H9 (cell line): ENCODE results near the gene FOLR3. TPM values are rescaled to one million over a fixed set of nuclear protein-coding genes. Genes with fewer than 3 reads are reported as not detected.

Experiments used
- DNase-seq: peaks from one replicate; pipeline ENCODE4 v3.0.0-alpha.2; 2017
- H2AFZ ChIP-seq: one replicate; pipeline ENCODE4 v1.6.1; 2013; ENCODE audit warnings: mild to moderate bottlenecking, low read length, control low read depth, moderate library complexity
- H2AK5ac ChIP-seq: 2 replicates; pipeline ENCODE4 v1.6.1; 2013; ENCODE audit warnings: low read length, control low read depth, mixed read lengths; ENCODE audit not compliant: insufficient read length
- H2BK120ac ChIP-seq: one replicate; pipeline ENCODE4 v1.6.1; 2013; ENCODE audit warnings: low read depth, mild to moderate bottlenecking, low read length, control low read depth, inconsistent platforms; ENCODE audit not compliant: poor library complexity, severe bottlenecking
- H2BK12ac ChIP-seq: 2 replicates; pipeline ENCODE4 v1.6.1; 2013; ENCODE audit warnings: low read length, control low read depth, mixed read lengths, low read depth; ENCODE audit not compliant: insufficient read length
- H2BK15ac ChIP-seq: 2 replicates; pipeline ENCODE4 v1.6.1; 2013; ENCODE audit warnings: low read depth, low read length, control low read depth
- H2BK20ac ChIP-seq: one replicate; pipeline ENCODE4 v1.6.1; 2013; ENCODE audit warnings: low read depth, mild to moderate bottlenecking, low read length, control low read depth, inconsistent platforms; ENCODE audit not compliant: poor library complexity, severe bottlenecking
- H2BK5ac ChIP-seq: 2 replicates; pipeline ENCODE4 v1.6.1; 2013; ENCODE audit warnings: low read length, control low read depth, mixed read lengths; ENCODE audit not compliant: insufficient read length
- H3K14ac ChIP-seq: 2 replicates; pipeline ENCODE4 v1.6.1; 2013; ENCODE audit warnings: low read length, control low read depth; ENCODE audit not compliant: insufficient read depth
- H3K18ac ChIP-seq: 2 replicates; pipeline ENCODE4 v1.6.1; 2013; ENCODE audit warnings: low read depth, mild to moderate bottlenecking, mixed read lengths, low read length, control low read depth; ENCODE audit not compliant: insufficient read length
- H3K23ac ChIP-seq: 2 replicates; pipeline ENCODE4 v1.6.1; 2013; ENCODE audit warnings: low read length, control low read depth, mixed read lengths, low read depth; ENCODE audit not compliant: insufficient read length
- H3K23me2 ChIP-seq: 2 replicates; pipeline ENCODE4 v1.6.1; 2013; ENCODE audit warnings: low read depth, mild to moderate bottlenecking, mixed read lengths, low read length, control low read depth; ENCODE audit not compliant: insufficient read length, poor library complexity, severe bottlenecking
- H3K27ac ChIP-seq: 2 replicates; pipeline ENCODE4 v1.5.1; 2013; ENCODE audit warnings: low read length, control low read depth, mixed read lengths, low read depth; ENCODE audit not compliant: insufficient read length
- H3K27me3 ChIP-seq: 2 replicates; pipeline ENCODE4 v1.6.1; 2013; ENCODE audit warnings: low read length, control low read depth, inconsistent platforms; ENCODE audit not compliant: insufficient read depth
- H3K4ac ChIP-seq: 2 replicates; pipeline ENCODE4 v1.6.1; 2013; ENCODE audit warnings: low read depth, mild to moderate bottlenecking, control low read depth, inconsistent platforms, low read length, moderate library complexity
- H3K4me1 ChIP-seq: 2 replicates; pipeline ENCODE4 v1.6.1; 2013; ENCODE audit warnings: low read length, control low read depth, inconsistent platforms; ENCODE audit not compliant: insufficient read depth
- H3K4me2 ChIP-seq: 2 replicates; pipeline ENCODE4 v1.6.1; 2013; ENCODE audit warnings: low read length, control low read depth, mixed read lengths; ENCODE audit not compliant: insufficient read length, insufficient read depth
- H3K56ac ChIP-seq: 2 replicates; pipeline ENCODE4 v1.6.1; 2013; ENCODE audit warnings: low read depth, mild to moderate bottlenecking, mixed read lengths, low read length, control low read depth; ENCODE audit not compliant: insufficient read length
- H3K79me1 ChIP-seq: 2 replicates; pipeline ENCODE4 v1.6.1; 2013; ENCODE audit warnings: low read depth, mild to moderate bottlenecking, moderate library complexity, low read length, control low read depth, inconsistent platforms; ENCODE audit not compliant: insufficient read depth, poor library complexity, severe bottlenecking
- H3K79me2 ChIP-seq: 2 replicates; pipeline ENCODE4 v1.6.1; 2013; ENCODE audit warnings: low read length, control low read depth, inconsistent platforms; ENCODE audit not compliant: insufficient read depth
- H3K9ac ChIP-seq: 2 replicates; pipeline ENCODE4 v1.6.1; 2013; ENCODE audit warnings: low read length, control low read depth, mixed read lengths; ENCODE audit not compliant: insufficient read length; ENCODE audit errors: extremely low read depth
- H3K9me3 ChIP-seq: one replicate; pipeline ENCODE4 v1.6.1; 2013; ENCODE audit warnings: low read depth, low read length, inconsistent platforms; ENCODE audit not compliant: control insufficient read depth
- H3T11ph ChIP-seq: one replicate; pipeline ENCODE4 v1.6.1; 2013; ENCODE audit warnings: mild to moderate bottlenecking, low read length, control low read depth, inconsistent platforms
- H4K20me1 ChIP-seq: one replicate; pipeline ENCODE4 v1.6.1; 2013; ENCODE audit not compliant: control insufficient read depth, insufficient read length, insufficient read depth
- H4K5ac ChIP-seq: 2 replicates; pipeline ENCODE4 v1.6.1; 2013; ENCODE audit warnings: low read depth, mild to moderate bottlenecking, mixed read lengths, low read length, control low read depth; ENCODE audit not compliant: insufficient read length
- H4K8ac ChIP-seq: replicated peaks from 2 replicates; pipeline ENCODE4 v1.6.1; 2013; ENCODE audit warnings: low read length, control low read depth, mixed read lengths, low read depth; ENCODE audit not compliant: insufficient read length
- H4K91ac ChIP-seq: 2 replicates; pipeline ENCODE4 v1.6.1; 2013; ENCODE audit warnings: low read depth, mild to moderate bottlenecking, moderate library complexity, mixed read lengths, low read length, control low read depth; ENCODE audit not compliant: insufficient read length
- H3K27ac Mint-ChIP-seq, 3 experiments: 2 replicates in 2 of 3; 3 replicates in 1 of 3; pipeline ENCODE4 v1.8.0; 2020 to 2021; ENCODE audit warnings: mixed read lengths in 3 of 3, mild to moderate bottlenecking in 1 of 3, moderate library complexity in 1 of 3
- H3K27me3 Mint-ChIP-seq: 2 replicates; pipeline ENCODE4 v1.8.0; 2021; ENCODE audit warnings: low read depth, mild to moderate bottlenecking, moderate library complexity, mixed read lengths
- H3K36me3 Mint-ChIP-seq, 3 experiments: 2 replicates in 2 of 3; 3 replicates in 1 of 3; pipeline ENCODE4 v1.8.0; 2020 to 2021; ENCODE audit warnings: low read depth in 3 of 3, mixed read lengths in 3 of 3; ENCODE audit not compliant: insufficient read depth in 1 of 3
- H3K4me1 Mint-ChIP-seq, 2 experiments: 2 replicates each; pipeline ENCODE4 v1.8.0; 2020; ENCODE audit warnings: mixed read lengths in 2 of 2
- H3K4me3 Mint-ChIP-seq, 2 experiments: 2 replicates in 1 of 2; 3 replicates in 1 of 2; pipeline ENCODE4 v1.8.0; 2020 to 2021; ENCODE audit warnings: mild to moderate bottlenecking in 2 of 2, mixed read lengths in 2 of 2, moderate library complexity in 1 of 2
- H3K9me3 Mint-ChIP-seq, 2 experiments: 2 replicates in 1 of 2; 3 replicates in 1 of 2; pipeline ENCODE4 v1.8.0; 2020; ENCODE audit warnings: mild to moderate bottlenecking in 2 of 2, mixed read lengths in 2 of 2, moderate library complexity in 1 of 2
- WGBS: extraction: QIAGEN DNeasy Blood & Tissue Kit; methylation state at CpG from one replicate; pipeline ENCODE4 v1.1.7; 2013; ENCODE audit warnings: missing lambda C conversion rate, low lambda C conversion rate, mixed read lengths; ENCODE audit not compliant: insufficient read length; ENCODE audit errors: extremely low coverage; 5-methylcytosine and 5-hydroxymethylcytosine counted together
- total RNA-seq: library from RNA; stranded (reverse); gene quantifications from 2 replicates; pipeline ENCODE4 v1.2.1, GENCODE V29; 2021
- TF ChIP-seq, protein P1 (sequence below): fragments of 200-600 bp; sonication (generic); conservative IDR thresholded peaks from 3 replicates; pipeline ENCODE4 v1.8.0; 2021; ENCODE audit warnings: antibody characterized with exemption, mild to moderate bottlenecking

Gene FOLR3
- total RNA-seq, 1 experiment from 2014 or later = not detected

DNA sequence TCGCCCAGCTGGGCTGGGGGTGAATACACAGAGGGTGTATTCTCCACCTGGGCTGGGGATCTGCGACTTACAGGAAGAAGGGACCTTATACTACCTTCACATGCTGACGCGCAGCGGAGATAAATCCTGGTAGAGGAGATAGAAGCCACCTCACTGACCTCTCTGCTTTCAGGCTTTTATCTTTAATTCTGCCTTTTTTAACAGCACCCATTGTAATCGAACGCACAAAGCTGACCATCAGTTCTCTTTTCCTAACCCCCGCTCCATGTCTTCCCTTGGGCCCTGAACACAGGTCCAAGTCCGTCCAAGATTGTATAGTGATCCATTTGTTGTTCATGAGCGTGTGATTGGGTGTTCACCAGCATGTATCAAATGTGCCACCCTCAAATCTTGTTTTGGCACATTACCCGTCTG lies 31.8 kb upstream of the FOLR3 start:
- no peaks in the 10 kb centered on the region for H3K9me3 Mint-ChIP-seq
- Histone ChIP-seq H3K79me1 (peaks cover 3% of the 10 kb centered on the region), H2AFZ (no peak overlapping the region), H4K20me1 (peaks cover 2% of the 10 kb centered on the region), H3K27ac (peak overlapping the region; percentile 29), H4K5ac (peak overlapping the region; percentile 4), H3T11ph (no peak overlapping the region), H3K27me3 (no peaks in the 10 kb centered on the region), H3K4ac (no peak overlapping the region), H3K9ac (peak overlapping the region; percentile 50), H2BK5ac (no peak overlapping the region), H3K4me1 (no peaks in the 10 kb centered on the region; the same call in 1 of the 2 replicates), H3K79me2 (peaks cover 14% of the 10 kb centered on the region; the same call in 1 of the 2 replicates), H2BK12ac (no peak overlapping the region), H3K4me2 (peak overlapping the region; percentile 24), H3K18ac (peak overlapping the region; percentile 43), H2BK20ac (no peak overlapping the region), H3K23ac (no peak overlapping the region), H3K9me3 (no peaks in the 10 kb centered on the region), H4K91ac (no peak overlapping the region), H3K56ac (no peak overlapping the region), H2AK5ac (no peak overlapping the region), H4K8ac (no peak overlapping the region), H2BK120ac (no peak overlapping the region), H3K23me2 (peaks cover 7% of the 10 kb centered on the region), H3K14ac (peak overlapping the region; percentile 55; the same call in 1 of the 2 replicates), H2BK15ac (no peak overlapping the region)
- H3K36me3 Mint-ChIP-seq = peaks cover 4 to 43% (median 21%) of the 10 kb centered on the region in 3 experiments; a peak in 6 of 7 replicates
- TF ChIP-seq, protein P1, sequence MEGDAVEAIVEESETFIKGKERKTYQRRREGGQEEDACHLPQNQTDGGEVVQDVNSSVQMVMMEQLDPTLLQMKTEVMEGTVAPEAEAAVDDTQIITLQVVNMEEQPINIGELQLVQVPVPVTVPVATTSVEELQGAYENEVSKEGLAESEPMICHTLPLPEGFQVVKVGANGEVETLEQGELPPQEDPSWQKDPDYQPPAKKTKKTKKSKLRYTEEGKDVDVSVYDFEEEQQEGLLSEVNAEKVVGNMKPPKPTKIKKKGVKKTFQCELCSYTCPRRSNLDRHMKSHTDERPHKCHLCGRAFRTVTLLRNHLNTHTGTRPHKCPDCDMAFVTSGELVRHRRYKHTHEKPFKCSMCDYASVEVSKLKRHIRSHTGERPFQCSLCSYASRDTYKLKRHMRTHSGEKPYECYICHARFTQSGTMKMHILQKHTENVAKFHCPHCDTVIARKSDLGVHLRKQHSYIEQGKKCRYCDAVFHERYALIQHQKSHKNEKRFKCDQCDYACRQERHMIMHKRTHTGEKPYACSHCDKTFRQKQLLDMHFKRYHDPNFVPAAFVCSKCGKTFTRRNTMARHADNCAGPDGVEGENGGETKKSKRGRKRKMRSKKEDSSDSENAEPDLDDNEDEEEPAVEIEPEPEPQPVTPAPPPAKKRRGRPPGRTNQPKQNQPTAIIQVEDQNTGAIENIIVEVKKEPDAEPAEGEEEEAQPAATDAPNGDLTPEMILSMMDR = peak; percentile 20; the same call in 2 of the 3 replicates
- H3K27ac Mint-ChIP-seq = peak overlapping the region; percentile 93 to 98 (median 94)
- no peak for DNase-seq
- H3K27me3 Mint-ChIP-seq = no peaks in the 10 kb centered on the region
- H3K4me1 Mint-ChIP-seq = peaks cover 24 to 30% of the 10 kb centered on the region in 2 experiments
- no CpG with 5 or more reads among the region's 11 CpGs for WGBS
- peak overlapping the region; percentile 93 for H3K4me3 Mint-ChIP-seq
